Middle frontal gyrus (tissue), 1 donor: ENCODE measurements around the gene ROBO1.
A peak's percentile ranks its signal among the peaks of the same experiment; 100 is the strongest.
"Not testable (repeated sequence)": the region's sequence is repeated elsewhere in the genome, so short reads cannot be mapped to it uniquely, and the experiment has no call there.

Experiments used
- DNase-seq: peaks from one replicate; pipeline ENCODE4 v3.0.0-alpha.2; 2015; ENCODE audit warnings: low spot score; ENCODE audit errors: extremely low spot score

The ROBO1 gene

DNA sequence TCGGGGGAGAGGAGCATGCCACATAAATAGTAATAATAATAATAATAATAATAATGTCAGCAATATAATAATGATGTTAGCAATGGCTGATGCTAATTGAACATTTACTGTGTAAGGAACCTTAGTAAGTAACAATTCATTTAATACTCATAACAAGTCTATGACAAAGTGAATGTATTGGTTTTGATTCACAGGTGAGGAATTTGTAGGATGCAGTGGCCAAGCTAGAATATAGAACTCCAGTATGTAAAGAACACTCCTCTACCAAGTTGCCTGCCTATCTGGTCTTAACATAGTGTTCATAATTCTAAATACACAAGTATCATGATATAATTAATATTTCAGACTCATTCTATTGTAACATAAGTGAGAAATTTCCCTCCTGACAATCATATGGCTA lies 1016.5 kb downstream of the ROBO1 start:
- no peak for DNase-seq

DNA sequence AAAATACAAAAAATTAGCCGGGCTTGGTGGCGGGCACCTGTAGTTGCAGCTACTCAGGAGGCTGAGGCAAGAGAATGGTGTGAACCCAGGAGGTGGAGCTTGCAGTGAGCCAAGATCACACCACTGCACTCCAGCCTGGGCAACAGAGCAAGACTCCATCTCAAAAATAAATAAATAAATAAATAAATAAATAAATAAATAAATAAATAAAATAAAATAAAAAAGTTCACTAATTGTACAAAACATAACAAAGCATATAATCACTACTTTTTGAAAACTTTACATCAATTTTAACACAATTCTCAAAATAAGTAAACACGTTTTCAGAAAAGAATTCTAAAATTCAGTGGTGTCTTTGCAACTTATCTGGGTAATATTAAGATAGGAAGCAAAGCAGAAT lies 1017.5 kb downstream of the ROBO1 start:
- not testable (repeated sequence) for DNase-seq

DNA sequence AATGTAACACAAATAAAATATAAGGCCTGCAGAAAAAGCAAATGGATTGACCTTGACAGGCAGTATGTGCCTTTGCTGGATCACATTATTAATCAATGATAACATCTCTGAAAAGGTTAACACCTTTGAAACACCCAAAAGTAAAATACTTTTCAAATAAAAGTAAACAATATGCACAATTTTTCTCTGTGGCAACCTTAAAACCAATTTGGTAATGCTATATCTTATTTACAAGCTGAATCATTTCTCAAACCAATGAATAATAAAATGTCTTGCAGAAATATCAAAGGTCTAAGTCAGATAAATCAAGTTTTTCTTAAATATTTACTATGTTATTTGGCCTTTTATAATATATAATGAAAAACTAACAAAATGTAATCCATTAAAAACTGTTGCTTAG lies 1018.7 kb downstream of the ROBO1 start:
- DNase-seq: no peak

DNA sequence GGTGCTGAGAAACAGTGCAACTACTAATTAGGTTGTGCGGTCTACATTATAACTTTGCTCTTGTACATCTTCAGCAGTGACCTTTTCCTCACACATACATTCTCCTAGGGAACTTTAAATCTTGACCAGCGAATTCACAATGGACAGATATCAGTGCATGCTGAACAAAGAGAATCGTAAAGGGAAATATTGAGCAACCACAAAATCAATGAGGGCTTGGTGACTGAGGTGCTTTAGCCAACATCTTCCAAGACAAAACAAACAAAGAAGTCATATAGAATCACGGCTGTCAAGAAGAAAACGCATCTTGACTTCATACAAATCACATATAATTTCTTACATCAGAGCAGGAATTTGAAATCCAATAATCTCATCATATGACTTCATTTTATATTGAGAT lies 1022.0 kb downstream of the ROBO1 start:
- no peak for DNase-seq

- peak; percentile 21 for DNase-seq
Measured at GRCh38 chr3:78742491-78742890, 1025.3 kb downstream of the ROBO1 start.

DNA sequence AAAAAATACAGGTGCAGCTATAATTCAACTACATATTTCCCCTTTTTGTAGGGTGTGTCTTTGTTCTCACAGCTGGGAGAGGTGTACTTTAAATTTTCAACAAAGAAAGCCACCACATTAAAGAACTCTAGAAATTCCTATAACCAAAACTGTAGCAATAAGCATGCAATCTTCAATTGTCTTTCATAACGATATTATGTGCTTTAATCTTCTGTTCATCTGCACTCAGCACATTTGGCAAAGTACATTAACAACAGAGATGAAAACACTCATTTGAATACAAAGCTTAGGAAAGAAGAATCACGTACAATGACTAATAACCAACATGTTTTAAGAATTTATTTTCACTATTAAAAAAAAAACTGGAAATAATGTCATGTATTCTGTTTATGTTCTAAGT lies 1025.8 kb downstream of the ROBO1 start:
- no peak for DNase-seq

DNA sequence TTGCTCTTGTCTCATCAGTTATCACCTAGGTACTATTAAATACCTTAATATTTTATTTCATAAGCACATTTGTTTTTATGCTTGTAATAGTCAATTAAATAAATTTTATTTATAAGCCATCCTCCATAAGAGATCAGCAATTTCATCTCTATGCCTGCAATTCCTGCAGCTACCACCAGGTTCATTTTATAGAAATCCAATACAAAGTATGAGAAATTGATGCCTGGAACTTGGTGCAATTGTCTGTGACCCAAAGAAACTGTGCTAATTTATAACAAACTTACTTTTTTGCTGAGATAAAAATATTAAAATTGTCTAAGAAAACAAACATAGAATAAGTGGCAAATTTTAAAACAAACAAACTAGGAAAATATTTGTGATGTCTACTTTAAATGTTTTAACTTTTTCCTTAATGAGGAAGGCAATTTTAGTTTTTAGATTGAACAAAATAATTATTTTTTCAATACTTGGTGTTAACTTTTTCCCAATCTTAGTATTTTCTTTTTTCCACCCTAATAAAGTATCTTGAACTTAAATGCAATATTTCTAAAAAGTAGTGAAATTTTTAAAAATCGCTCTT lies 1026.6 kb downstream of the ROBO1 start:
- no peak for DNase-seq

DNA sequence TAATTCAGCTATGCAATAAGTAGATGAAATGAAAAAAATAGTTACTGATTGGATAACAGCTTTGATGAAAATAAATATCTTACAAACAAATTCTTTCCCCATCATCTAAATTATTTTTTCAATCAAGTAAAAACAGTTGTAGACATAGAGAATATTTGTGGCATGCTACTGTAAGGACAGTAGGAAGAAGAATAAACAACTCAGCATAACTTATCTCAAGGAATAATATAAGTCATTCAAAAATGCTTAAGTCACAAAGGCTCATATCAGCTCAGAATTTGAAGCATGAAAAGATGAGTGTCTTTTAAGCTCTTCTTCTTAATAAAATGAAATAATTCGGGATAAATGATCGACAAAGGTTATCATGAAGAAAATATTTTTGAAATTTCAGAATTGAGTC lies 1029.0 kb downstream of the ROBO1 start:
- DNase-seq: no peak

DNA sequence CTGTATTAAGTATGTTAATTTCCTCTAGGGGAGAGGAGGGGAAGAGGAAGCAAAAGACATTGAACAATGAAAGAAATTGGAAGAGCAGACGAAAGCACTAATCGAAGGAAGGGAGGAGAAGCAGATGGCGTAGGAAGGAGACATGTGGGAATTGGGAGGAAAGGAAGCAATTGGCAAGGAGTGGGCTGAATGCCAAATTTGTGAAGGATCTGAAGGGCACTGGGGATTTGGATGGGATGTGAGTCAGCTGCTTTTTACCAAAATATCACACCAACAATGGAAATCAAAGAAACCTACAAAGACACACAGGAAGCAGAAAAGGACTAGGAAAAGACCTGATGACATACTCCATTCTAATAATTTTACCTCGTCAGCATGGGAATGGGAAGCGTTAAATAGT lies 1029.8 kb downstream of the ROBO1 start:
- no peak for DNase-seq

- DNase-seq: no peak
Measured at GRCh38 chr3:78736863-78737262, 1030.9 kb downstream of the ROBO1 start.

GRCh38 chr3:78734048-78734637 lies 1033.7 kb downstream of the ROBO1 start:
- no peak for DNase-seq

DNA sequence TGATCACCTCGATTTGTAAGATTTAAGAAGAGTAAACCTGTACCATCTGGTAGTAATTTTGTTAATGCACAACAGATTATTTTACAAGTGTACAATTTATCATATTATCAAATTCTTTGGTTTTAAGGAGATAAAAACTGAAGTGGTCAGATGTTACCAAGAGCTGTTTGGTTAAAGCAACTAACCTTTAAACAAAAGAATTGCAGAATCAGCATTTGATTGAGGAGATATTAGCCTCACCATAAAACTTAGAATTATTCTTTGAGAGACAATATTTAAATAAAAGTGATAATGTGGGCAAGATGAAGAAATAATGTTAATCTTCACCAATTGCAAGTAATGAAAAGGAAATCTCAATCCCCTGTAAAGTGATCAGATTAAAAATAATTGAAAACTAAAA lies 1034.9 kb downstream of the ROBO1 start:
- no peak for DNase-seq

GRCh38 chr3:78732471-78732870 lies 1035.3 kb downstream of the ROBO1 start:
- no peak for DNase-seq

DNA sequence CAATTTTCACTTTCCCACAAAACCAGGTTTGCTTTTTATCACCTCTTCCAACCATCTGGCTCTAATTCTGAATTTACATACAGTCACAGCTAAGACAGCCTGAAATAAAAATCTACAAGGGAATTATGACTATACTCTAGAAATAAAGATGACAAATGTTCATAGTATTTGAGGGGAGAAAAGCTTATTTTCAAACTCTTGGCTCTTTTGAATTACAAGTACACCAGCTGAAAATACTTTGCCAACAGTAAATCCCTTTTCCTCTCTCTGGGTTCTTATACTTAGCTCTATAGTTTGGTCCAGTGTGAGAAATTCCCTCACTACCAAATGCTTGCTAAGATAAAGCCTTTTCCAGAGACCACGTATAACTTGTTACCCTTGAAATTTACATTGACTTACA lies 1037.9 kb downstream of the ROBO1 start:
- DNase-seq: no peak

- peak; percentile 85 for DNase-seq
Measured at GRCh38 chr3:78728406-78729145, 1039.2 kb downstream of the ROBO1 start.

- DNase-seq: no peak
Measured at GRCh38 chr3:78726545-78726944, 1041.3 kb downstream of the ROBO1 start.

DNA sequence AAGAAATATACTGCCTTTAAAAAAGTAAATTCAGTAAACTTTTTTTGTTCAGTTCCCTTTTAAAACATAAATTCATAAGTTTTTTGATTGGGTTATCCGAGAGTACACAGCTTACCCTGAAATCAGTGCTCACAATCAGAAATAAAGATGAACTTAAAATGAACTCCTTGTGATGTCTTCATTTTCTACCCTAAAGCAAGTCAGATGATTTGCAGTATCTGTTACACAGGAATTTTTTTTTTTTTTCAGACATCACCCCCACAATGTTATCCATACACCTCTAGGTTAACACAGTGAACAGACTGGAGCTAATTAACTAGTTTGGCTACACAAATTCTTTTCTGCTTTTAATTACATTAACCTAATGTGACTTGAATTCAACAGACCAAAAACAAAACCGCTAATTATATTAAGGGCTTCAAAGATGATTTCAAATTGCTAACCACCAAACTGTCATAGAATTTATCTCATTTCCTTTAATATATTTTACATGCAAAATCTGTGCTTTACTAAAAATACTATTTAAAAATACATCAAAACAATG lies 1042.0 kb downstream of the ROBO1 start:
- DNase-seq: no peak

DNA sequence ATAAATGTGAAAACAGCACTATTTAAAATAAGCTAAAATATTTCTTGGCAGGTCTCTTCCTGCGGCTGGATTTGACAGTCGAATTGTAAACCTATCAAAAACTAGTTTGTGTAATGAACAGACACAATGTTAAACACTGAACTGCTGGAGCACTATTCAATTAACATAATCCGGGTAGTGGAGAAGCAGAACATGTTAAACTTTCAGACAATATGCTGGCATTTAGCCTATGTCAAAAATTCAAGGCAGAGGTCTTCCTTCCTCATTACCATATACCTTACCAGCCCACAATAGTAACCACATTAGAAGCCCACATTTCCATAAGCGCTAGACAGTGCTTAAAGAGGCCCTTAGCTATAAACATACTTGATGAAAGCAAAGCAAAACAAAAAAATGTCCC lies 1042.9 kb downstream of the ROBO1 start:
- no peak for DNase-seq

DNA sequence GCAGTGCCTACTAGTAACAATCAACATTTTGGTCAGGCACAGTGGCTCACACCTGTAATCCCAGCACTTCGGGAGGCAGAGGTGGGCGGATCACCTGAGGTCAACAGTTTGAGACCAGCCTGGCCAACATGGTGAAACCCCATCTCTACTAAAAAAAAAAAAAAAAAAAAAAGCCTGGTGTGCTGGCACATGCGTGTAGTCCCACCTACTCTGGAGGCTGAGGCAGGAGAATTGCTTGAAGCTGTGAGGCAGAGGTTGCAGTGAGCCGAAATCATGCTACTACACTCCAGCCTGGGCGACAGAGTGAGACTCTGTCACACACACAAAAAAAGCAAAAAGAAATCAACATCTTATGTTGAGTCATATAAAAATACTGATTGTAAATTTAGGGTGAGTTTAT lies 1043.4 kb downstream of the ROBO1 start:
- DNase-seq: not testable (repeated sequence)

- no peak for DNase-seq
Measured at GRCh38 chr3:78721771-78722543, 1045.8 kb downstream of the ROBO1 start.

GRCh38 chr3:78718707-78719106 lies 1049.1 kb downstream of the ROBO1 start:
- DNase-seq: no peak

DNA sequence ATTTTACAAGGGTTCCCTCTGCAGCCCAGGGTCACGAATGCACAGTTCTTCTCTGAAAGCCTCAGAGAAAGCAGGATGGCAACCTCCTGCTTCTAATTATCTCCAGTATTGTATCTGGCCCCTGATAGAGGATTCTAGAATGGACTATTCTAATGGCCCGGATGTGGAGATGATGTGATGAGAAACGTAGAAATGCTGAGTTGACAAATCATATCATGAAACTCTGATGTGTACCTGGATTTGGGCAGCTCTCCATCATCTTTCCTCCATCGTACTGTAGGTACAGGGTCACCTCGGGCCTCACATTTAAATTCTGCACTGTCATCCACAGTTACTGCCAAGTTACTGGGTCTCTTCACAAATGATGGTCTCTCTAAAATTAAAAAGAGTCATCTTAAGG lies 1050.8 kb downstream of the ROBO1 start:
- no peak for DNase-seq
